HG03135 (cell line): ENCODE measurements around the gene CEL.
"Not testable (repeated sequence)": the region's sequence is repeated elsewhere in the genome, so short reads cannot be mapped to it uniquely, and the experiment has no call there.

Source experiments
- ATAC-seq: cut with Tn5 transposase; IDR thresholded peaks from one replicate; pipeline ENCODE4 v1.9.1; 2021; ENCODE audit warnings: mild to moderate bottlenecking, moderate library complexity; ENCODE audit not compliant: unreplicated experiment

The CEL gene

DNA sequence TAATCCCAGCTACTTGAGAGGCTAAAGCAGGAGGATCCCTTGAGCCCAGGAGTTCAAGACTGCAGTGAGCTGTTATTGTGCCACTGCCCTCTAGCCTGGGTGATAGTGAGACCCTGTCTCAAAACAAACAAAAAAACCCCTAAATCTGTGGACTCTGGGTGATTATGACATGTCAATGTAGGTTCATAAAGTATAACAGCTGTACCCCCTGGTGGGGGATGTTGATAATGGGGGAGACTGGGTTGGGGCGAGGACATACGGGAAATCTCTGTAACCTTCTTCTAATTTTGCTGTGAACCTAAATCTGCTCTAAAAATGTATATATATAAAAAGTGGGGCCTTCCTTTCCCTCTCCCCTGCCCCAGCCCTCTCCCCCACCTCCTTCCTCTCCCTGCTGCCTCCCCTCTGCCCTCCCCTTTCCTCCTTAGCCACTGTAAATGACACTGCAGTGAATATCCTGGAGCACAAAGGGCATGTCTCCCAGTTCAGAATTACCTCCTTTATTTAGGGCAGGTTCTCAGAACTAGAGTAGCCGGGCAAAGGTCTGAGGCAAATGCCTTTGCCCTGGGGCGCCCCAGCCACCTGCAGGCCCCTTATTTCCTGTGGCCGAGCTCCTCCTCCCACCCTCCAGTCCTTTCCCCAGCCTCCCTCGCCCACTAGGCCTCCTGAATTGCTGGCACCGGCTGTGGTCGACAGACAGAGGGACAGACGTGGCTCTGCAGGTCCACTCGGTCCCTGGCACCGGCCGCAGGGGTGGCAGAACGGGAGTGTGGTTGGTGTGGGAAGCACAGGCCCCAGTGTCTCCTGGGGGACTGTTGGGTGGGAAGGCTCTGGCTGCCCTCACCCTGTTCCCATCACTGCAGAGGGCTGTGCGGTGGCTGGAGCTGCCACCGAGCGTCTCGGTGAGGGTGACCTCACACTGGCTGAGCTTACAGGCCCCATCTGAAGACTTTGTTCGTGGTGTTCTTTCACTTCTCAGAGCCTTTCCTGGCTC lies 19.3 kb downstream of the CEL start:
- not testable (repeated sequence) for ATAC-seq

DNA sequence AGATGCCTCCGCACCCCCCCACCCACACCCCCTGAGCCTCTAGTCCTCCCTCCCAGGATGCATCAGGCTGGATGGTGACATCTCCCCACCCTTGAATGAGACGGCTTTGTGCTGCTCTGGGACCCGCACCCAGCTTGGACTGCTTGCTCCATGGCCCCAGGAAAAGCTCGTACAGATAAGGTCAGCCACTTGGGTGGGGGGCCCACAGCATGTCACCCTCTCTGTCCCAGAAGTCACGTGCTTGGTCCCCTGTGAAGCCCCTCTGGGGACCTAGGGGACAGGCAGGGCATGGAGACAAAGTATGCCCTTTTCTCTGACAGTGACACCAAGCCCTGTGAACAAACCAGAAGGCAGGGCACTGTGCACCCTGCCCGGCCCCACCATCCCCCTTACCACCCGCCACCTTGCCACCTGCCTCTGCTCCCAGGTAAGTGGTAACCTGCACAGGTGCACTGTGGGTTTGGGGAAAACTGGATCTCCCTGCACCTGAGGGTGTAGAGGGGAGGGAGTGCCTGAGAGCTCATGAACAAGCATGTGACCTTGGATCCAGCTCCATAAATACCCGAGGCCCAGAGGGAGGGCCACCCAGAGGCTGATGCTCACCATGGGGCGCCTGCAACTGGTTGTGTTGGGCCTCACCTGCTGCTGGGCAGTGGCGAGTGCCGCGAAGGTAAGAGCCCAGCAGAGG lies 20.3 kb downstream of the CEL start:
- not testable (repeated sequence) for ATAC-seq

GRCh38 chr9:133083688-133084087 lies 21.9 kb downstream of the CEL start:
- not testable (repeated sequence) for ATAC-seq

DNA sequence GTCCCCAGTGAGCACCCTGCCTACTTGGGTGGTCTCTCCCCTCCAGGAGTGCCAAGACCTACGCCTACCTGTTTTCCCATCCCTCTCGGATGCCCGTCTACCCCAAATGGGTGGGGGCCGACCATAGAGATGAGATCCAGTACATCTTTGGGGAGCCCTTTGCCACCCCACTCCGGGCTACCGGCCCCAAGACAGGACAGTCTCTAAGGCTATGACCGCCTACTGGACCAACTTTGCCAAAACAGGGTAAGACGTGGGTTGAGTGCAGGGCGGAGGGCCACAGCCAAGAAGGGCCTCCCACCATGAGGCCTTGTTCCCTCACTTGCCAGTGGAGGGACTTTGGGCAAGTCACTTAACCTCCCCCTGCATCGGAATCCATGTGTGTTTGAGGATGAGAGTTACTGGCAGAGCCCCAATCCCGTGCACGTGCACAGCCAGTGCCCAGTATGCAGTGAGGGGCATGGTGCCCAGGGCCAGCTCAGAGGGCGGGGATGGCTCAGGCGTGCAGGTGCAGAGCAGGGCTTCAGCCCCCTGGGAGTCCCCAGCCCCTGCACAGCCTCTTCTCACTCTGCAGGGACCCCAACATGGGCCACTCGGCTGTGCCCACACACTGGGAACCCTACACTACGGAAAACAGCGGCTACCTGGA lies 24.6 kb downstream of the CEL start:
- not testable (repeated sequence) for ATAC-seq

- no peak for ATAC-seq
These were observed 25.1 kb downstream of the CEL start for GRCh38 chr9:133086894-133087293.

- no peak for ATAC-seq
These were observed 25.8 kb downstream of the CEL start for GRCh38 chr9:133087429-133088145.

GRCh38 chr9:133088146-133088750 lies 26.5 kb downstream of the CEL start:
- no peak for ATAC-seq

DNA sequence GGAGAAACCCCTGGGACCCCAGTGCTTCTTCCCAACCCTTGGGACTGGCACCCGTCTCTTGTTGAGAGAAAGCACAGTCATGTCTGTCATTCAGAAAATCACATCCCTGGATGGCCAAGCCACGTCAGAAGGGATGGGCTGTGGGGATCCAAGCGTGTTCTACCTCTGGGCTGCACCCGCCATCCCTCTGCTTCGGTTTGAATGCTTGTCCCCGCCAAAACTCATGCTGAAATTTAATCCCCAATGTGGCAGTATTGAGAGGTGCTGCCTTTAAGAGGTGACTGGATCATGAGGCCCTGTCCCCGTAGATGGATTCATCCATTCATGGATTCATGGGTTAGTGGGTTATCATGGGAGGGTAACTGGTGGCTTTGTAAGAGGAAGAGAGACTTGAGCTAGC lies 27.0 kb downstream of the CEL start:
- no peak for ATAC-seq

GRCh38 chr9:133089271-133089671 lies 27.5 kb downstream of the CEL start:
- ATAC-seq, result no peak

- ATAC-seq, result no peak
These were observed 28.4 kb downstream of the CEL start for GRCh38 chr9:133090187-133090586.

DNA sequence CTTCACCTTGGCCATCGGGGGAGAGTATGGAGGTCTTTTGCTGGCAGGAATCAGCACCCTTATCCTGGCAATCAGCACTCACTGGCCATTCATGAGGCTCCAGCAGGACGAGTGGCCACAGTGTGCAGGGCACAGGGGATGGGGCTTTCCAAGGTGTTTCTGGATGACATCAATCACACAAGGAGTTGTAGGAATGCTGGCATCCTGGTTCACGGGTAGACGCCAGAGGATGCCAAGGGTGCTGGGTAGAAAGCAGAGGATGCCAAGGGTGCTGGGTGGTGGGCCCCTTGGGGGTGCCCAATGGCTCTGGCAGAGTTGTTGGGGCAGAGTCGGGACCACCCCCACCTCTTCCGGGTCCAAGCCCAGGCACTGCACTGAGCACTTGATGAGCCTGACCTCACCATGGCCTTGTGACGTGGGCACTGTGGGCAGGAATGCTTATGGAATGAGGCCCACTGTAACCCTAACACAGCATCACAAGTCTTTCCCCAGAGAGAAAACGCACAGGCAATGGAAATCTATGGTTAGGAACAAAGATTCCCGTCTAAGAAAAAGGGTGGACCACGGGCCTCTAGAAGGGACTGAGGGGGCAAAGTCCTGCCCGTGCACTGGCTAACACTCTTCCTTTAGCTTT lies 29.1 kb downstream of the CEL start:
- no peak for ATAC-seq

- not testable (repeated sequence) for ATAC-seq
These were observed 32.6 kb downstream of the CEL start for GRCh38 chr9:133094351-133094750.

DNA sequence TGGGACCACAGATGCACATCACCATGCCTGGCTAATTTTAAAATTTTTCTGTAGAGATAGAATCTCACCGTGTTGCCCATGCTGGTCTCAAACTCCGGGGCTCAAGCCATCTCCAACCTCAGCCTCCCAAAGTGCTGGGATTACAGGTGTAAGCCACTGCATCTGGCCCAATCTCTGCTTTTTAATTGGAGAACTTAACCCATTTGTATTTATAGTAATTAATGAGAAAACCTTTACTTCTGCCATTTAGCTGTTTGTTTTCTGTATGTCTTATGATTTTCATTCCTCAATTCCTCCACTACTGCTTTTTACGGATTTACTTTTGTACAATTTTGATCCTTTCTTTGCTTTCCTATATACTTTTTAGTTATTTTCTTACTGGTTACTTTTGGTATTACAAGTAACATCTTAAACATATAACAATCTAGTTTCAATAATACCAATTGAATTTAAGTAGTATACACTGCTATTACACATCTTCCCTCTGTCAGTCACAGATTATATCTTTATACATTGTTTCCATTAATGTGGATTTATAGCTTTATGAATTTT lies 33.1 kb downstream of the CEL start:
- ATAC-seq, result no peak

GRCh38 chr9:133098104-133098754 lies 36.4 kb downstream of the CEL start:
- ATAC-seq, result no peak

- no peak for ATAC-seq
These were observed 37.1 kb downstream of the CEL start for GRCh38 chr9:133098871-133099270.

DNA sequence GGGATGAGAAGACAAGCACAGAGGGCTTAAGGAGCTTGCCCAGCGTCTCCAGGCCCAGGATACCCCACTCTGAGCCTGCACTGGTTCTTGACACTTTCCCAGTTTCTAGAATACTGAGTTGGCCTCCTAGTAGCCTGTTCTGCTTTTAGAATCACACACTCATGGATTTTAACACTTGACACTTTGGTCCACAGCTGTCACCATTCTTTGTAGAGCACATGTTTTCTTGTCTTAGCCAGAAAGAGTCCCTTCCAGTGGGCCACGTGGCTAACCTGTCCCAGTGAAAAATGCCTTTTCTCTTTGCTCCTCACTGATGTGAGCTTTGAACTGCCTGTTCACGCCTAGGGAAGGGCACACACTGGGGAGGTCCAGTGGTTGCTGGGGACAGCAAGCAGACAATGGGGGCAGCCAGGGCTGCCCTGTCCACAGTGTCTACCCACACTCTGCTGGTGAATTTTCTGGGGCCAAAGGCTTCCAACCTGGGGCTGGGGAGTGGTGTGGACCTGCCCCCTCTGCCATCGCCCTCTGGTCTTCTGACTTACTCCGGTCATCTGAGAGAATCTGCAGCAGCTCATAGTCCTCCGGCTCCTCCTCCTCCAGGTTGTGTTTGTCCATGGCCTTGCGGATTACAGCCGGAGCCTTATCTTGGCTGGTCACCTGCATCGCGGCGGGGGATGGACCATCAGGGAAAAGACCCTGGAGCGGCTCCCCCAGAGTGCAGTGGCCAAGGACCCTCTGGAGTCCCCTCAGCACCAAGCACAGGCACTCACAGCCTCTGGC lies 38.1 kb downstream of the CEL start:
- no peak for ATAC-seq

DNA sequence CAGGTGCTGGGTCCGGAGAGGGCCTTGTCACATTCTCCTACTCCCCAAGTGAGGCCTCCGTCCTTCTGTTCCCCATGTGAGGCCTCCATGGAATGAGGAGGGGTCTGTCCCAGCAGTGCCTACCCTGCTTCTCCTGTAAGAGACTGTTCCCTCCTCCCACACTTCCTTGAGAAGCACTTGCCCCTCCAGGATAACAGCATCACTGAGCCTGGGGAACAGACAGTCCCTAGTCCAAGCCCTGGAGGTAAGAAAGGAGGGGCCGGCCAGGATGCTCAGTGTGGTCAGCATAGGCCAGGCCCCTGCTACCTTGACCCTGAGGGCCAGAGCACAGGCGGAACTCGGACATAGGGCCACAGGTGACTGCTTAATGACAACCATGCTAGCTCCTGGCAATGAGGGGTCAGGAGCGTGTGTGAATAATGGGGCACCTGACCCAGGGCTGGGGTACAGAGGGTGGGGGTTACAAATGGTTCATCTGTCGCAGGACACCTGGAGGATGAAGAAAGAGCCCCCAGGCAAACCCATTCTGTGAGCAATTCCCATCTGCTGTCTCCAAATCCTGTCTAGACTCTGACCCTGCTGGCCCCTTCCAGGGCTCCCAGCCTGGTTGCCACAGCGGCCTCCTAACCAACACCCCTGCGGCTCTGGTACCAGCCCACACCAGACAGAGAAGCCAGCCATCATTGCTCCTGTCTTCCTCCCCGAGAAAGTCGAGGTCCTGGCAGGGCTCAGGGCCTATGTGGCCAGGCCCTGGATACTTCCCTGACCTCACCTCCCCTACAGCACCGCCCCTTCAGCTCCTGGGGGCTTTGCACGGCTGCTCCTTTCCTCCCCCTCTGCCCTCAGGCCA lies 39.0 kb downstream of the CEL start:
- ATAC-seq, result no peak
